Muscle layer of duodenum (tissue), 2 donors: Measurements from ENCODE around the gene NDUFC2.
"Not testable (repeated sequence)": the region's sequence is repeated elsewhere in the genome, so short reads cannot be mapped to it uniquely, and the experiment has no call there.

Source experiments
- H3K27ac ChIP-seq: one replicate; pipeline ENCODE4 v1.7.0; 2013; ENCODE audit warnings: mild to moderate bottlenecking, low read length
- H3K27me3 ChIP-seq: one replicate; pipeline ENCODE4 v1.7.0; 2013; ENCODE audit warnings: low read depth, mild to moderate bottlenecking, control low read depth, low read length
- H3K36me3 ChIP-seq, 2 donors: one replicate each; pipeline ENCODE4 v1.7.0; 2013; ENCODE audit warnings: low read length in 2 of 2, control low read depth in 1 of 2, mild to moderate bottlenecking in 1 of 2; ENCODE audit not compliant: insufficient read depth in 2 of 2, control insufficient read depth in 1 of 2
- H3K4me1 ChIP-seq, 2 donors: one replicate each; pipeline ENCODE4 v1.7.0; 2013; ENCODE audit warnings: low read length in 2 of 2, mild to moderate bottlenecking in 2 of 2, control low read depth in 1 of 2, moderate library complexity in 1 of 2; ENCODE audit not compliant: insufficient read depth in 2 of 2, control insufficient read depth in 1 of 2
- H3K4me3 ChIP-seq, 2 donors: one replicate each; pipeline ENCODE4 v1.7.0; 2013; ENCODE audit warnings: low read length in 2 of 2, low read depth in 1 of 2, mild to moderate bottlenecking in 1 of 2
- H3K9me3 ChIP-seq, 2 donors: one replicate each; pipeline ENCODE4 v1.7.0; 2013; ENCODE audit warnings: low read length in 2 of 2, control low read depth in 1 of 2, mild to moderate bottlenecking in 1 of 2; ENCODE audit not compliant: control insufficient read depth in 1 of 2
- donor health status: healthy.

The NDUFC2 gene

DNA sequence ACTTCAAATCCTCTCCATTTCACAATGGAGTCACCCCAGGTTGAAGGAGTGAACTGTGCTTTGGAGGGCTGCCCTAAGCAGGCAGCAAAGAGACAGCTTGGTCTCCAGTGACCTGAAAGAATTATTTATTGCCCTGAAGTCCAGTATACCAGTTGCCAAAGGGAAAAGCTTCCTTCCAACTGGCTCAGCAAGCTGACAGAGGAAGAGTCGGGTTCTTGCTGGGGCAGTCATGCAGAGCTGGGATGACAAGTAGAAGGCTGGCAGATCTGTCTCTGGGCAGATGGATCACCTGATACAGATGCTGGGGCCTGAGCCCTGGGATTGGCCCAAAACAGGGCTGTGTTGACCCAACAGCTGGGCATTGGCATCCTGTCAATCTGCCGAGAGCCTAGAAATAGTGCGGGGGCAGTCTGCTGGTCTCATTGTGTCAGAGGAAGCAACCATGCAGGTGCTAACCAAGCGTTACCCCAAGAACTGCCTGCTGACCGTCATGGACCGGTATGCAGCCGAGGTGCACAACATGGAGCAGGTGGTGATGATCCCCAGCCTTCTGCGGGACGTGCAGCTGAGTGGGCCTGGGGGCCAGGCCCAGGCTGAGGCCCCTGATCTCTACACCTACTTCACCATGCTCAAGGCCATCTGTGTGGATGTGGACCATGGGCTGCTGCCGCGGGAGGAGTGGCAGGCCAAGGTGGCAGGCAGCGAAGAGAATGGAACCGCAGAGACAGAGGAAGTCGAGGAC, 16.1 kb downstream of the NDUFC2 start, which contains the start of gene THRSP:
Gene THRSP, plus strand, starts transcription at position 422 of the 742 bp plus-strand sequence. Its CDS starts 21 bp downstream, at position 443.
- Histone ChIP-seq H3K9me3 (no peaks in the 10 kb centered on the region), H3K27ac (no peak within 1 kb of the TSS), H3K36me3 (peaks cover 0 to 2% of the 10 kb centered on the region in 2 donors), H3K4me1 (no peaks in the 10 kb centered on the region), H3K4me3 (no peak within 1 kb of the TSS), H3K27me3 (no peaks in the 10 kb centered on the region)

- Histone ChIP-seq H3K36me3 (no peaks in the 10 kb centered on the region), H3K27ac (no peak overlapping the region), H3K4me3 (no peak overlapping the region), H3K9me3 (no peaks in the 10 kb centered on the region), H3K27me3 (no peaks in the 10 kb centered on the region), H3K4me1 (no peaks in the 10 kb centered on the region)
These were observed 17.0 kb downstream of the NDUFC2 start for GRCh38 chr11:78062671-78063070.

DNA sequence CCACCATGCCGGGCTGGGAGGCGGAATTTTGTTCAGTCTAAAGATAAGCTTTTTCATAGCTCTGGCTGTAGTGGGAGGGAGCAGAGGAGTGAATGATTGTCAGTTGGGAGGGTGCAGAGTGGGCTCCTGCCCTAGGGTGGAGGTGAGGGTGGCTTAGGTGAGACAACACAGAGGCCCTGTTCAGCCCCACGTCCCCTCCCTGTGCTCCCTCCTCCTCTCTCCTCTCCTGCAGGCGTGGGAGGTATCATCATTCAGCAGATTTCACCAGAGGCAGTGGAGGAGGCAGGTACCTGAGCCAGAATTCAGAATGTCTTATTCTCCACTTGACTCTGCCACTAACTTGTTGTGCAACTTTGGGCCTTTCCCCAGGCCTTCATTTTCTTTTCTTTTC, 17.7 kb downstream of the NDUFC2 start:
- H3K4me3 ChIP-seq = no peak overlapping the region
- H3K9me3 ChIP-seq = no peaks in the 10 kb centered on the region
- no peak overlapping the region for H3K27ac ChIP-seq
- H3K27me3 ChIP-seq = no peaks in the 10 kb centered on the region
- H3K36me3 ChIP-seq = no peaks in the 10 kb centered on the region
- H3K4me1 ChIP-seq = no peaks in the 10 kb centered on the region

GRCh38 chr11:78061088-78061920, 18.4 kb downstream of the NDUFC2 start:
- no peak overlapping the region for H3K4me3 ChIP-seq
- no peaks in the 10 kb centered on the region for H3K4me1 ChIP-seq
- H3K36me3 ChIP-seq = no peaks in the 10 kb centered on the region
- H3K27ac ChIP-seq = no peak overlapping the region
- H3K9me3 ChIP-seq = no peaks in the 10 kb centered on the region
- no peaks in the 10 kb centered on the region for H3K27me3 ChIP-seq

DNA sequence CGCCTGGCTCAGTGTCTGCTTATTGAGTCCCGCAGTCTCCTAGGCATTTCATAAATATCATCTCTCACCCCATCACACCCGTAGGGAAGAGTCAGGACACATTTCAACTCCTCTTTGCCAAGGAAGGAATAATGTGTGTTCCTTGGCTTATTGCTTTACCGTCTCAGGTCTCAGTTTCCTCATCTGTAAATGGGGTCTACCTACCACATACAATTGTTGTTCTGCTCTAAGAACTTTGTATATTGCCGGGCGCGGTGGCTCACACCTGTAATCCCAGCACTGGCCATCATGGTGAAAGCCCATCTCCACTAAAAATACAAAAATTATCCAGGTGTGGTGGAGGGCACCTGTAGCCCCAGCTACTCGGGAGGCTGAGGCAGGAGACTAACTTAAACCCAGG, 19.1 kb downstream of the NDUFC2 start:
- Histone ChIP-seq H3K4me1 (no peaks in the 10 kb centered on the region), H3K27me3 (no peaks in the 10 kb centered on the region), H3K9me3 (no peaks in the 10 kb centered on the region), H3K36me3 (no peaks in the 10 kb centered on the region), H3K4me3 (no peak overlapping the region), H3K27ac (no peak overlapping the region)

DNA sequence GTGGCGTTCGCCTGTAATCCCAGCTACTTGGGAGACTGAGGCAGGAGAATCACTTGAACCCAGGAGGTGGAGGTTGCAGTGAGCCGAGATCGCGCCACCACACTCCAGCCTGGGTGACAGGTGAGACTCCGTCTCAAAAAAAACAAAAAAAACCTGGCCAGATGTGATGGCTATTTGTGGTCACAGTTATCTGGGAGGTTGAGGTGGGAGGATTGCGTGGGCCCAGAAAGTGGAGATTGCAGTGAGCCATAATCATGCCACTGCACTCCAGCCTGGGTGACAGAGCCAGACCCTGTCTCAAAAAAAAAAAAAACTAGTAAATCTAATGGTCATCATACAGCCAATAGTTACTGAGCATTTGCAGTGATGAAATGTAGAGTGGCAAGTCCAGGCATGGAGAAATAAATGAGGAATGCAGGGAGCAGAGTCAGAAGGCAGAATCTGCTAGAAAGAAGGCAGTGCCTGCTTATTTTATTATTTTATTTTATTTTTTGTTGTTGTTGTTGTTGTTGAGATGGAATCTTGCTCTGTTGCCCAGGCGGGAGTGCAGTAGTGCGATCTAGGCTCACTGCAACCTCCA, 19.8 kb downstream of the NDUFC2 start:
- H3K4me3 ChIP-seq, H3K27ac ChIP-seq, H3K9me3 ChIP-seq, H3K36me3 ChIP-seq, H3K4me1 ChIP-seq, H3K27me3 ChIP-seq: not testable (repeated sequence)

- H3K4me1 ChIP-seq = no peaks in the 10 kb centered on the region
- H3K9me3 ChIP-seq = no peaks in the 10 kb centered on the region
- no peak overlapping the region for H3K27ac ChIP-seq
These were observed 22.1 kb downstream of the NDUFC2 start for GRCh38 chr11:78057462-78058055.

DNA sequence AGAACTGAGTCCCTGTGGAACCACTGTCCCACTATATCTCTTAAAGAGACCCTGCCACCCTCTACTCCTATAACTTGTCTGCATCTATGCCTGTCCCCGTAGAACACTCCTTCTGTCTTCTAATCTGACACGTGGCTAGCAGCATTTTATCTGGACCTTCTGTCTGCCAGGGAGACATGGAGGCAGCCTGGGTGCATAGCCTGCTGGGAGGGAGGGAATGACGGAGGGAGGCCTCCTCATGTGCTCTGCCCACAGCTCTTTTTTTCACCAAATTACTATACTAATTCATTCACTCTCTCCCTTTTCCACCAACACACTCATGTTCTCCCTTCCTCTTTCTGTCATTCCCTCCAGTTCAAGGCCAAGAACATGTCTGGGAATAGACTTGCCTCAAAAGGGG, 23.6 kb downstream of the NDUFC2 start:
- Histone ChIP-seq H3K27me3 (no peaks in the 10 kb centered on the region), H3K27ac (no peak overlapping the region), H3K4me1 (no peaks in the 10 kb centered on the region), H3K9me3 (no peaks in the 10 kb centered on the region), H3K36me3 (no peaks in the 10 kb centered on the region), H3K4me3 (no peak overlapping the region)

More at GRCh38 chr11:78057462-78058055, 22.1 kb downstream of the NDUFC2 start:
- no peaks in the 10 kb centered on the region for H3K36me3 ChIP-seq
- H3K4me3 ChIP-seq = no peak overlapping the region
- H3K27me3 ChIP-seq = no peaks in the 10 kb centered on the region

GRCh38 chr11:78054971-78055370, 24.7 kb downstream of the NDUFC2 start:
- no peaks in the 10 kb centered on the region for H3K9me3 ChIP-seq

DNA sequence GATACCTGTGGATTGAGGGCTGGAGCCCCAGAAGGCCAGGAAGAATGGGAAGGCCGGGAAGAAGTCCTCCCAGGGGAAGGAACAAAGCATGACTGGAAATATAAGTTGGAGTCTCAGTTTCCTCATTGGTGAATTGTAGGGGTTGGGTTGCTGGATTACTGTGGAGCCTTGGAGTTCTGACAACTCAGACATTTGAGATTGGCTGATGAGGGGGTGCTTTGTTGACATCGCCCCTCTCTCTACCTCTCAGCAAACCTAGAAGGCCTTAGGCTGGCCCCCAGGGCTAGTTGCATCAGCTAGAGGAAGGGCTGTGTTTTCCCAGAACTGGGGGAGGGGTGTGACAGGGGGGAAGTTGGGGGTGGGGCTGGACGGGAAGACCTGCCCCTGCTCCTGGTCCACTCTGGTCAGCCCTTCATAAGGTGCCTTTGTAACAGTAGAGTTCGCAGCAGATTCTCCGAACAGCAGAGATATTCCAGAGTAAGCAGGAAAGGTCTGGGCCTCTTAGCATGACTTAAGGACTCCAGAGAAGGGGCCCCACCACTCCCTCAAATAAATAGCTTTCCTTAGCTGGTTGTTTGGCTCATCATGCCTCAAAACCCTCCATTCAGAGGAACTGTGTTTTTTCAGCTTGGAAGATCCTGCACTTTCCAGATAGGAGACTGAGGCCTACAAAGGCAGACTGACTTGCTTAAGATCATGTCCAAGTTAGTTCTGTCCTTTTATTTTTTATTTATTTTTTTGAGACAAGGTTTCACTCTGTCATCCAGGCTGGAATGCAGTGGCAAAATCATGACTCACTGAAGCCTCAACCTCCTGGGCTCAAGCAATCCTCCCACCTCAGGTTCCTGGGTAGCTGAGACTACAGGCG, 28.5 kb downstream of the NDUFC2 start:
- Histone ChIP-seq H3K27ac (no peak overlapping the region), H3K9me3 (no peaks in the 10 kb centered on the region), H3K4me1 (peaks cover 0 to 3% of the 10 kb centered on the region in 2 donors)

More at GRCh38 chr11:78054971-78055370, 24.7 kb downstream of the NDUFC2 start:
- H3K36me3 ChIP-seq = no peaks in the 10 kb centered on the region
- no peak overlapping the region for H3K4me3 ChIP-seq
- no peak overlapping the region for H3K27ac ChIP-seq
- H3K4me1 ChIP-seq = no peaks in the 10 kb centered on the region
- no peaks in the 10 kb centered on the region for H3K27me3 ChIP-seq

More for the DNA sequence above, 28.5 kb downstream of the NDUFC2 start:
- H3K4me3 ChIP-seq = no peak overlapping the region
- no peaks in the 10 kb centered on the region for H3K27me3 ChIP-seq
- H3K36me3 ChIP-seq = no peaks in the 10 kb centered on the region
